ENCODE results near the gene SFXN1.
A peak's percentile ranks its signal among the peaks of the same experiment; 100 is the strongest.

The SFXN1 gene

GRCh38 chr5:175475248-175475647 lies 3.1 kb upstream of the SFXN1 start:
- H3K27ac ChIP-seq (ENCODE audit: low read depth, low read length), result no peak overlapping the region
- H3K4me3 ChIP-seq (ENCODE audit: low read depth in 1 of 5, low read length in 5 of 5), result no peak overlapping the region
- no peaks in the 10 kb centered on the region for H3K36me3 ChIP-seq (ENCODE audit: control insufficient read depth in 5 of 5, insufficient read depth in 5 of 5, low read length in 5 of 5)
- peaks cover 7 to 29% (median 18%) of the 10 kb centered on the region in 5 donors for H3K4me1 ChIP-seq (ENCODE audit: control insufficient read depth in 5 of 5, insufficient read depth in 5 of 5, low read length in 5 of 5)
- H3K9me3 ChIP-seq (ENCODE audit: control insufficient read depth in 5 of 5, low read length in 5 of 5), result no peaks in the 10 kb centered on the region
- H3K9ac ChIP-seq (ENCODE audit: low read length in 5 of 5), result no peak overlapping the region
- H3K27me3 ChIP-seq (ENCODE audit: control insufficient read depth in 5 of 5, insufficient read depth in 4 of 5, low read length in 5 of 5), result no peaks in the 10 kb centered on the region

- no peak overlapping the region for H3K4me3 ChIP-seq (ENCODE audit: low read depth in 1 of 5, low read length in 5 of 5)
- no peaks in the 10 kb centered on the region for H3K27me3 ChIP-seq (ENCODE audit: control insufficient read depth in 5 of 5, insufficient read depth in 4 of 5, low read length in 5 of 5)
- no peaks in the 10 kb centered on the region for H3K36me3 ChIP-seq (ENCODE audit: control insufficient read depth in 5 of 5, insufficient read depth in 5 of 5, low read length in 5 of 5)
- H3K9me3 ChIP-seq (ENCODE audit: control insufficient read depth in 5 of 5, low read length in 5 of 5), result no peaks in the 10 kb centered on the region
- no peak overlapping the region for H3K27ac ChIP-seq (ENCODE audit: low read depth, low read length)
- peaks cover 7 to 32% (median 18%) of the 10 kb centered on the region in 5 donors for H3K4me1 ChIP-seq (ENCODE audit: control insufficient read depth in 5 of 5, insufficient read depth in 5 of 5, low read length in 5 of 5)
- H3K9ac ChIP-seq (ENCODE audit: low read length in 5 of 5), result no peak overlapping the region
These were observed 920 bp upstream of the SFXN1 start for GRCh38 chr5:175477440-175477839.

- Histone ChIP-seq H3K27ac (ENCODE audit: low read depth, low read length) (no peak overlapping the region), H3K27me3 (ENCODE audit: control insufficient read depth in 5 of 5, insufficient read depth in 4 of 5, low read length in 5 of 5) (no peaks in the 10 kb centered on the region), H3K4me1 (ENCODE audit: control insufficient read depth in 5 of 5, insufficient read depth in 5 of 5, low read length in 5 of 5) (peaks cover 7 to 32% (median 18%) of the 10 kb centered on the region in 5 donors), H3K4me3 (ENCODE audit: low read depth in 1 of 5, low read length in 5 of 5) (peak overlapping the region; percentile 60 to 93 (median 84)), H3K9ac (ENCODE audit: low read length in 5 of 5) (peak overlapping the region in 4 of 5 donors; percentile 11 to 63 (median 43)), H3K9me3 (ENCODE audit: control insufficient read depth in 5 of 5, low read length in 5 of 5) (no peaks in the 10 kb centered on the region), H3K36me3 (ENCODE audit: control insufficient read depth in 5 of 5, insufficient read depth in 5 of 5, low read length in 5 of 5) (no peaks in the 10 kb centered on the region)
These were observed 364 bp upstream of the SFXN1 start for GRCh38 chr5:175478008-175478383.

- peaks cover 0 to 10% (median 6%) of the 10 kb centered on the region in 5 donors for H3K36me3 ChIP-seq (ENCODE audit: control insufficient read depth in 5 of 5, insufficient read depth in 5 of 5, low read length in 5 of 5)
- H3K27me3 ChIP-seq (ENCODE audit: control insufficient read depth in 5 of 5, insufficient read depth in 4 of 5, low read length in 5 of 5), result no peaks in the 10 kb centered on the region
- peak overlapping the region; percentile 59 to 89 (median 79) for H3K9ac ChIP-seq (ENCODE audit: low read length in 5 of 5)
- no peaks in the 10 kb centered on the region for H3K9me3 ChIP-seq (ENCODE audit: control insufficient read depth in 5 of 5, low read length in 5 of 5)
- no peak overlapping the region for H3K27ac ChIP-seq (ENCODE audit: low read depth, low read length)
- peak overlapping the region; percentile 82 to 93 (median 88) for H3K4me3 ChIP-seq (ENCODE audit: low read depth in 1 of 5, low read length in 5 of 5)
- H3K4me1 ChIP-seq (ENCODE audit: control insufficient read depth in 5 of 5, insufficient read depth in 5 of 5, low read length in 5 of 5), result peaks cover 7 to 32% (median 18%) of the 10 kb centered on the region in 5 donors
These were observed 943 bp downstream of the SFXN1 start for GRCh38 chr5:175479125-175479881.

- Histone ChIP-seq H3K9me3 (ENCODE audit: control insufficient read depth in 5 of 5, low read length in 5 of 5) (no peaks in the 10 kb centered on the region), H3K27ac (ENCODE audit: low read depth, low read length) (no peak overlapping the region), H3K4me3 (ENCODE audit: low read depth in 1 of 5, low read length in 5 of 5) (no peak overlapping the region), H3K36me3 (ENCODE audit: control insufficient read depth in 5 of 5, insufficient read depth in 5 of 5, low read length in 5 of 5) (peaks cover 0 to 15% (median 9%) of the 10 kb centered on the region in 5 donors), H3K9ac (ENCODE audit: low read length in 5 of 5) (no peak overlapping the region), H3K4me1 (ENCODE audit: control insufficient read depth in 5 of 5, insufficient read depth in 5 of 5, low read length in 5 of 5) (peaks cover 7 to 17% (median 13%) of the 10 kb centered on the region in 5 donors), H3K27me3 (ENCODE audit: control insufficient read depth in 5 of 5, insufficient read depth in 4 of 5, low read length in 5 of 5) (no peaks in the 10 kb centered on the region)
These were observed 5.0 kb downstream of the SFXN1 start for GRCh38 chr5:175483337-175483736.

GRCh38 chr5:175484322-175484721 lies 6.0 kb downstream of the SFXN1 start:
- H3K4me1 ChIP-seq (ENCODE audit: control insufficient read depth in 5 of 5, insufficient read depth in 5 of 5, low read length in 5 of 5), result peaks cover 3 to 10% (median 6%) of the 10 kb centered on the region in 5 donors
- H3K36me3 ChIP-seq (ENCODE audit: control insufficient read depth in 5 of 5, insufficient read depth in 5 of 5, low read length in 5 of 5), result peaks cover 0 to 18% (median 9%) of the 10 kb centered on the region in 5 donors
- H3K27ac ChIP-seq (ENCODE audit: low read depth, low read length), result no peak overlapping the region
- no peak overlapping the region for H3K9ac ChIP-seq (ENCODE audit: low read length in 5 of 5)
- H3K4me3 ChIP-seq (ENCODE audit: low read depth in 1 of 5, low read length in 5 of 5), result no peak overlapping the region
- H3K27me3 ChIP-seq (ENCODE audit: control insufficient read depth in 5 of 5, insufficient read depth in 4 of 5, low read length in 5 of 5), result no peaks in the 10 kb centered on the region
- H3K9me3 ChIP-seq (ENCODE audit: control insufficient read depth in 5 of 5, low read length in 5 of 5), result no peaks in the 10 kb centered on the region

- H3K27me3 ChIP-seq (ENCODE audit: control insufficient read depth in 5 of 5, insufficient read depth in 4 of 5, low read length in 5 of 5), result no peaks in the 10 kb centered on the region
- H3K9me3 ChIP-seq (ENCODE audit: control insufficient read depth in 5 of 5, low read length in 5 of 5), result no peaks in the 10 kb centered on the region
- H3K27ac ChIP-seq (ENCODE audit: low read depth, low read length), result no peak overlapping the region
- peaks cover 0 to 5% (median 1%) of the 10 kb centered on the region in 5 donors for H3K4me1 ChIP-seq (ENCODE audit: control insufficient read depth in 5 of 5, insufficient read depth in 5 of 5, low read length in 5 of 5)
- H3K36me3 ChIP-seq (ENCODE audit: control insufficient read depth in 5 of 5, insufficient read depth in 5 of 5, low read length in 5 of 5), result peaks cover 0 to 22% (median 10%) of the 10 kb centered on the region in 5 donors
- no peak overlapping the region for H3K4me3 ChIP-seq (ENCODE audit: low read depth in 1 of 5, low read length in 5 of 5)
- H3K9ac ChIP-seq (ENCODE audit: low read length in 5 of 5), result no peak overlapping the region
These were observed 6.5 kb downstream of the SFXN1 start for GRCh38 chr5:175484829-175485228.

GRCh38 chr5:175485631-175486030 lies 7.3 kb downstream of the SFXN1 start:
- Histone ChIP-seq H3K4me3 (ENCODE audit: low read depth in 1 of 5, low read length in 5 of 5) (no peak overlapping the region), H3K4me1 (ENCODE audit: control insufficient read depth in 5 of 5, insufficient read depth in 5 of 5, low read length in 5 of 5) (no peaks in the 10 kb centered on the region), H3K9me3 (ENCODE audit: control insufficient read depth in 5 of 5, low read length in 5 of 5) (no peaks in the 10 kb centered on the region), H3K9ac (ENCODE audit: low read length in 5 of 5) (no peak overlapping the region), H3K27me3 (ENCODE audit: control insufficient read depth in 5 of 5, insufficient read depth in 4 of 5, low read length in 5 of 5) (no peaks in the 10 kb centered on the region), H3K36me3 (ENCODE audit: control insufficient read depth in 5 of 5, insufficient read depth in 5 of 5, low read length in 5 of 5) (peaks cover 0 to 22% (median 10%) of the 10 kb centered on the region in 5 donors), H3K27ac (ENCODE audit: low read depth, low read length) (no peak overlapping the region)

- no peak overlapping the region for H3K9ac ChIP-seq (ENCODE audit: low read length in 5 of 5)
- H3K36me3 ChIP-seq (ENCODE audit: control insufficient read depth in 5 of 5, insufficient read depth in 5 of 5, low read length in 5 of 5), result peaks cover 6 to 29% (median 17%) of the 10 kb centered on the region in 5 donors
These were observed 9.3 kb downstream of the SFXN1 start for GRCh38 chr5:175487514-175488222.

More at GRCh38 chr5:175487514-175488222, 9.3 kb downstream of the SFXN1 start:
- Histone ChIP-seq H3K4me3 (ENCODE audit: low read depth in 1 of 5, low read length in 5 of 5) (no peak overlapping the region), H3K27ac (ENCODE audit: low read depth, low read length) (no peak overlapping the region), H3K4me1 (ENCODE audit: control insufficient read depth in 5 of 5, insufficient read depth in 5 of 5, low read length in 5 of 5) (no peaks in the 10 kb centered on the region), H3K27me3 (ENCODE audit: control insufficient read depth in 5 of 5, insufficient read depth in 4 of 5, low read length in 5 of 5) (no peaks in the 10 kb centered on the region), H3K9me3 (ENCODE audit: control insufficient read depth in 5 of 5, low read length in 5 of 5) (no peaks in the 10 kb centered on the region)

Data from subcutaneous abdominal adipose tissue (tissue), 5 donors.